K562 (cell line): Measurements from ENCODE around the gene ELOVL2. TPM values are rescaled to one million over a fixed set of nuclear protein-coding genes. Genes with fewer than 3 reads are reported as not detected.

ENCODE experiments used
- ATAC-seq: fragments of 200-7000 bp; cut with Tn5 transposase; 3 replicates; pipeline ENCODE4 v1.9.1; 2020; ENCODE audit warnings: moderate library complexity
- BruUV-seq: library from RNA; stranded (reverse); fragments of 400-500 nt; replicated peaks from 2 replicates; lab custom pipeline; 2021; lab: Mats Ljungman, UMichigan
- CTCF ChIA-PET: fragments of 300-600 bp; formaldehyde crosslinking; extraction: SDS; loops from one replicate; lab custom pipeline; 2021; ENCODE audit warnings: low intra/inter-chr PET ratio; lab: Yijun Ruan, JAX
- POLR2A ChIA-PET: fragments of 300-600, 350-650 bp; sonication (Branson Sonifier 250); formaldehyde crosslinking; extraction: SDS; loops from one replicate; lab custom pipeline; 2021; ENCODE audit warnings: antibody characterized with exemption, inconsistent platforms; lab: Yijun Ruan, JAX
- DNase-seq, 4 experiments: peaks; one replicate each; pipeline versions ENCODE4 v3.0.0 to v3.0.0-alpha.2; 2011 to 2018; ENCODE audit warnings: low spot score in 3 of 4, mixed read lengths in 3 of 4; ENCODE audit errors: extremely low read depth in 1 of 4
- FAIRE-seq: peaks from 2 replicates; lab custom pipeline; 2011; peaks lifted over from hg19 to GRCh38; lab: Jason Lieb, UNC
- H2AFZ ChIP-seq: 2 replicates; pipeline ENCODE4 v1.6.0; 2011; ENCODE audit warnings: low read depth, low read length, control low read depth, inconsistent platforms
- H3K27ac ChIP-seq: fragments of 200-600 bp; 3 replicates; pipeline ENCODE4 v1.8.0; 2011; ENCODE audit warnings: low read depth, mild to moderate bottlenecking, control low read depth, inconsistent platforms, low read length, moderate library complexity, mixed read lengths; ENCODE audit errors: extremely low read depth
- H3K27me3 ChIP-seq, 2 experiments: fragments of 300-600 bp in 1 of 2; 2 replicates in 1 of 2; 3 replicates in 1 of 2; pipeline versions ENCODE4 v1.6.0 to v1.8.0; 2011; ENCODE audit warnings: inconsistent platforms in 2 of 2, low read length in 2 of 2, mild to moderate bottlenecking in 1 of 2, mixed read lengths in 1 of 2, moderate library complexity in 1 of 2; ENCODE audit not compliant: control insufficient read depth in 2 of 2, insufficient read depth in 2 of 2
- H3K36me3 ChIP-seq: fragments of 300-600 bp; 3 replicates; pipeline ENCODE4 v1.8.0; 2011; ENCODE audit warnings: mild to moderate bottlenecking, low read length, inconsistent platforms; ENCODE audit not compliant: control insufficient read depth, insufficient read depth
- H3K4me1 ChIP-seq, 2 experiments: fragments of 200-600 bp in 1 of 2; replicated peaks in 1 of 2; 2 replicates in 1 of 2; 3 replicates in 1 of 2; pipeline versions ENCODE4 v1.5.1 to v1.8.0; 2011; ENCODE audit warnings: inconsistent platforms in 2 of 2, low read length in 2 of 2, mild to moderate bottlenecking in 1 of 2, mixed read lengths in 1 of 2, moderate library complexity in 1 of 2; ENCODE audit not compliant: control insufficient read depth in 2 of 2, insufficient read depth in 2 of 2
- H3K4me2 ChIP-seq: 2 replicates; pipeline ENCODE4 v1.6.1; 2011; ENCODE audit warnings: low read length, control low read depth, inconsistent platforms, mixed read lengths; ENCODE audit not compliant: insufficient read depth
- H3K4me3 ChIP-seq: fragments of 200-600 bp; sonication (generic), shearing (Covaris generic); 2 replicates; pipeline ENCODE4 v1.5.1; 2016; ENCODE audit warnings: control low read depth, inconsistent platforms
- H3K79me2 ChIP-seq: fragments of 200-600 bp; 3 replicates; pipeline ENCODE4 v1.8.0; 2011; ENCODE audit warnings: low read length, inconsistent platforms; ENCODE audit not compliant: control insufficient read depth, insufficient read depth
- H3K9ac ChIP-seq, 2 experiments: 2 replicates each; pipeline versions ENCODE4 v1.6.0 to v1.6.1; 2011; ENCODE audit warnings: low read depth in 2 of 2, low read length in 2 of 2, control low read depth in 1 of 2, inconsistent platforms in 1 of 2, mild to moderate bottlenecking in 1 of 2, mixed read lengths in 1 of 2; ENCODE audit not compliant: insufficient read depth in 1 of 2
- H3K9me1 ChIP-seq: one replicate; pipeline ENCODE4 v1.6.0; 2011; ENCODE audit warnings: inconsistent platforms, mild to moderate bottlenecking, low read length, moderate library complexity; ENCODE audit not compliant: control insufficient read depth, insufficient read depth
- H3K9me3 ChIP-seq: replicated peaks from 2 replicates; pipeline ENCODE4 v1.5.1; 2011; ENCODE audit warnings: low read depth, low read length, inconsistent platforms; ENCODE audit not compliant: control insufficient read depth, insufficient read depth
- H4K20me1 ChIP-seq: replicated peaks from 2 replicates; pipeline ENCODE4 v1.6.1; 2011; ENCODE audit warnings: low read length, inconsistent platforms, mixed read lengths; ENCODE audit not compliant: control insufficient read depth, insufficient read depth
- CCNT2 ChIP-seq: IDR thresholded peaks from 2 replicates; pipeline ENCODE4 v1.6.1; 2011; ENCODE audit warnings: borderline replicate concordance, low read depth, mild to moderate bottlenecking, moderate library complexity, mixed read lengths, low read length; ENCODE audit not compliant: insufficient read length; ENCODE audit errors: extremely low read depth
- CTBP1 ChIP-seq: fragments of 450-650 bp; IDR thresholded peaks from 2 replicates; pipeline ENCODE4 v1.6.1; 2016; ENCODE audit warnings: borderline replicate concordance
- E2F1 ChIP-seq: sonication (generic); formaldehyde crosslinking; IDR thresholded peaks from 2 replicates; pipeline ENCODE4 v1.8.1; 2023; ENCODE audit warnings: mild to moderate bottlenecking, missing genetic modification reagents, moderate library complexity
- ELF4 ChIP-seq: fragments of 450-650 bp; formaldehyde crosslinking; IDR thresholded peaks from 2 replicates; pipeline ENCODE4 v1.4.0; 2022; ENCODE audit warnings: missing genetic modification characterization
- HDAC1 ChIP-seq, 2 experiments: fragments of 450-650 bp; IDR thresholded peaks; 2 replicates each; pipeline ENCODE4 v1.6.1; 2016 to 2017; ENCODE audit warnings: inconsistent platforms in 1 of 2, mild to moderate bottlenecking in 1 of 2, moderate library complexity in 1 of 2
- HMGN3 ChIP-seq: IDR thresholded peaks from 2 replicates; pipeline ENCODE4 v1.6.1; 2011; ENCODE audit warnings: borderline replicate concordance, low read depth, mild to moderate bottlenecking, mixed read lengths, low read length; ENCODE audit not compliant: insufficient read length; ENCODE audit errors: extremely low read depth
- KLF16 ChIP-seq: IDR thresholded peaks from 2 replicates; pipeline ENCODE4 v1.6.1; 2016; ENCODE audit warnings: antibody characterized with exemption
- MAFF ChIP-seq: IDR thresholded peaks from 2 replicates; pipeline ENCODE4 v1.6.1; 2012; ENCODE audit warnings: low read length, improper control_type of control experiment
- MEIS2 ChIP-seq: fragments of 450-650 bp; IDR thresholded peaks from 2 replicates; pipeline ENCODE4 v1.6.1; 2014; ENCODE audit warnings: mild to moderate bottlenecking; ENCODE audit not compliant: partially characterized antibody
- NFIC ChIP-seq: fragments of 450-650 bp; IDR thresholded peaks from 2 replicates; pipeline ENCODE4 v1.6.1; 2017; ENCODE audit warnings: mild to moderate bottlenecking, inconsistent platforms
- PHB2 ChIP-seq: fragments of 450-650 bp; IDR thresholded peaks from 2 replicates; pipeline ENCODE4 v1.6.1; 2017; ENCODE audit warnings: low read depth
- SNRNP70 ChIP-seq: fragments of 200-400 bp; formaldehyde crosslinking; optimal IDR thresholded peaks from 2 replicates; pipeline ENCODE3; 2017; ENCODE audit warnings: low read depth, low read length
- TCF7L2 ChIP-seq: fragments of 150-350 bp; IDR thresholded peaks from 2 replicates; pipeline ENCODE4 v1.6.1; 2016; ENCODE audit warnings: low read depth, mild to moderate bottlenecking, low read length, moderate library complexity
- ZFP1 ChIP-seq: fragments of 450-650 bp; formaldehyde crosslinking; IDR thresholded peaks from 2 replicates; pipeline ENCODE4 v1.4.0; 2020; ENCODE audit warnings: mild to moderate bottlenecking, mixed read lengths
- ZHX1 ChIP-seq: fragments of 150-350 bp; conservative IDR thresholded peaks from 2 replicates; pipeline ENCODE4 v1.6.1; 2014; ENCODE audit warnings: low read length
- ZNF592 ChIP-seq: fragments of 450-650 bp; IDR thresholded peaks from 2 replicates; pipeline ENCODE4 v1.6.1; 2017; ENCODE audit warnings: antibody characterized with exemption, mild to moderate bottlenecking
- WGBS: fragments of 100-300 bp; shearing (Covaris generic); methylation state at CpG from one replicate; pipeline ENCODE4 v1.1.6; 2016; ENCODE audit warnings: low coverage, mixed read lengths; ENCODE audit not compliant: insufficient coverage; ENCODE audit errors: missing lambda C conversion rate; 5-methylcytosine and 5-hydroxymethylcytosine counted together
- in situ Hi-C: fragments of 300-500 bp; cut with MboI; formaldehyde crosslinking; loops from 4 replicates; pipeline ENCODE4 v1.15.0; 2018; ENCODE audit warnings: inconsistent platforms, mixed read lengths
- intact Hi-C: fragments of 100-400 bp; cut with micrococcal nuclease; formaldehyde crosslinking; loops from 2 replicates; pipeline ENCODE4 v1.14.2; 2022
- polyA plus RNA-seq, 8 experiments: library from polyadenylated mRNA; depleted of rRNA in 4 of 8; stranded (reverse) in 5 of 8; unstranded in 3 of 8; fragments of >200 nt; fragmentation: Nextera tagmentation in 2 of 8; fragmentation: Illumina TruSeq in 1 of 8; extraction: Ambion mirVana in 2 of 8; extraction: Trizol in 1 of 8; gene quantifications; 2 replicates each; pipeline versions ENCODE4 v1.2.1 to v1.2.3, GENCODE V29; 2011 to 2014; ENCODE audit warnings: inconsistent platforms in 1 of 8, missing spikeins in 1 of 8
- total RNA-seq, 7 experiments: library from RNA; depleted of rRNA in 6 of 7; stranded (reverse); fragments of >200 nt in 6 of 7; fragmentation: Illumina TruSeq in 2 of 7; extraction: Trizol in 2 of 7; gene quantifications; 2 replicates each; pipeline versions ENCODE4 v1.2.1 to v1.2.3, GENCODE V29; 2011 to 2021; ENCODE audit warnings: low replicate concordance in 1 of 7

The ELOVL2 gene
- total and polyA plus RNA-seq, 9 of the 15 experiments (the other 6 are each of a cell fraction or from before 2014, with no cell fraction given), result 0.05 to 0.96 (median 0.31) TPM

GRCh38 chr6:11040134-11040533 lies 4.0 kb downstream of the ELOVL2 start:
- Histone ChIP-seq H3K27me3 (peaks cover 33 to 34% of the 10 kb centered on the region in 2 experiments), H4K20me1 (no peaks in the 10 kb centered on the region), H2AFZ (no peak overlapping the region), H3K79me2 (no peaks in the 10 kb centered on the region), H3K27ac (no peak overlapping the region), H3K9me1 (no peaks in the 10 kb centered on the region), H3K36me3 (no peaks in the 10 kb centered on the region), H3K9ac (no peak overlapping the region), H3K4me2 (no peak overlapping the region), H3K4me1 (peaks cover 0 to 18% of the 10 kb centered on the region in 2 experiments; a peak in 2 of 5 replicates), H3K4me3 (no peak overlapping the region), H3K9me3 (0 out of 2 replicates have a peak, but pooled peaks cover 2% of the 10 kb centered on the region)
- DNase-seq (no peak), FAIRE-seq (no peak), ATAC-seq (no peak)
- in situ Hi-C loops (no loop called here), intact Hi-C loops (no loop called here)
- WGBS, result 2% methylated on average over 3 of the region's 3 CpGs
- ChIA-PET CTCF (no interaction called here), POLR2A (interaction anchor here (0.7 to 1.6 kb wide), 2 partner anchors 9 to 18 kb away, joined by 3 read pairs; no protein-coding TSS in a partner anchor)
- no TSS peak for BruUV-seq
- TF ChIP-seq ELF4 (CRISPR knock-in tag) (no peak), NFIC (no peak), HMGN3 (no peak), E2F1 (CRISPR knock-in tag) (no peak), TCF7L2 (no peak), KLF16 (no peak), ZNF592 (no peak), ZHX1 (no peak), MEIS2 (no peak), MAFF (no peak), CTBP1 (no peak), HDAC1 (IDR thresholded peaks at IDR 0.05) (no peak), PHB2 (no peak), ZFP1 (CRISPR knock-in tag) (no peak), SNRNP70 (no peak), CCNT2 (no peak)
